GM21526 (cell line): ENCODE measurements around the gene RBFA.

Source experiments
- ATAC-seq: cut with Tn5 transposase; IDR thresholded peaks from one replicate; pipeline ENCODE4 v1.9.1; 2021; ENCODE audit warnings: moderate library complexity; ENCODE audit not compliant: unreplicated experiment, low FRiP score

The RBFA gene

GRCh38 chr18:80068571-80069272 is 34.5 kb downstream of the RBFA start:
- no peak for ATAC-seq

- no peak for ATAC-seq
These were observed 36.6 kb downstream of the RBFA start for GRCh38 chr18:80070825-80071224.

GRCh38 chr18:80074183-80074582 is 39.9 kb downstream of the RBFA start:
- ATAC-seq = no peak

GRCh38 chr18:80074697-80075096 is 40.5 kb downstream of the RBFA start:
- ATAC-seq = no peak

- ATAC-seq = no peak
These were observed 41.7 kb downstream of the RBFA start for GRCh38 chr18:80075940-80076339.

- no peak for ATAC-seq
These were observed 42.1 kb downstream of the RBFA start for GRCh38 chr18:80076379-80076778.

- no peak for ATAC-seq
These were observed 43.6 kb downstream of the RBFA start for GRCh38 chr18:80077873-80078272.
